Measurements from ENCODE around the gene PGGHG. TPM values are rescaled to one million over a fixed set of nuclear protein-coding genes. Genes with fewer than 3 reads are reported as not detected.
"Not testable (repeated sequence)": the region's sequence is repeated elsewhere in the genome, so short reads cannot be mapped to it uniquely, and the experiment has no call there.

The PGGHG gene
- polyA plus RNA-seq, 1 donor (not counting 4 experiments of a cell fraction or from before 2014, with no cell fraction given), result 4.3 TPM

GRCh38 chr11:313304-313786, 24.4 kb downstream of the PGGHG start:
- H3K79me2 ChIP-seq (ENCODE audit: control insufficient read depth, insufficient read depth, low read length), result peaks cover 14% of the 10 kb centered on the region
- H3K4me1 ChIP-seq (ENCODE audit: control insufficient read depth, extremely low read depth, insufficient read depth, low read length), result peaks cover 48% of the 10 kb centered on the region

GRCh38 chr11:313787-314553, 25.0 kb downstream of the PGGHG start, which contains the start of gene IFITM1:
Gene IFITM1 (plus strand): TSS chr11:314040. CDS start chr11:314171, 131 bp downstream.
- Histone ChIP-seq H3K4me1 (ENCODE audit: control insufficient read depth, extremely low read depth, insufficient read depth, low read length) (peaks cover 46% of the 10 kb centered on the region), H3K9me3 (ENCODE audit: control insufficient read depth, low read depth, low read length) (no peaks in the 10 kb centered on the region), H3K79me2 (ENCODE audit: control insufficient read depth, insufficient read depth, low read length) (peaks cover 14% of the 10 kb centered on the region), H3K27ac (ENCODE audit: control insufficient read depth, insufficient read depth, low read length) (peak within 1 kb of the TSS; percentile 74), H3K9ac (ENCODE audit: control insufficient read depth, extremely low read depth, insufficient read depth, low read length) (peak within 1 kb of the TSS; percentile 74), H3K9me1 (ENCODE audit: control insufficient read depth, extremely low read depth, insufficient read depth, low read length) (no peaks in the 10 kb centered on the region), H3K27me3 (ENCODE audit: control insufficient read depth, extremely low read depth, insufficient read depth, low read length) (peaks cover 30% of the 10 kb centered on the region), H3K4me2 (ENCODE audit: control insufficient read depth, extremely low read depth, insufficient read depth, low read depth, low read length) (peak within 1 kb of the TSS; percentile 85), H3K4me3 (ENCODE audit: control insufficient read depth in 2 of 3, extremely low read depth in 1 of 3, insufficient read depth in 2 of 3, low read depth in 1 of 3, low read length in 3 of 3) (peak within 1 kb of the TSS; percentile 50 to 85 (median 73)), H2AFZ (ENCODE audit: control insufficient read depth, low read length) (peak within 1 kb of the TSS; percentile 58), H4K20me1 (ENCODE audit: control insufficient read depth, extremely low read depth, insufficient read depth, low read length) (no peaks in the 10 kb centered on the region), H3K36me3 (ENCODE audit: control insufficient read depth in 2 of 2, extremely low read depth in 1 of 2, insufficient read depth in 2 of 2, low read length in 2 of 2) (peaks cover 0 to 5% of the 10 kb centered on the region in 2 experiments)
- no peak for DNase-seq (ENCODE audit: low read depth, low spot score)
- no peak for TF ChIP-seq EZH2 (IDR thresholded peaks at IDR 0.05; ENCODE audit: low read length)
- TF ChIP-seq CTCF (optimal IDR thresholded peaks at IDR 0.05 in 1 of 3, IDR thresholded peaks at IDR 0.05 in 1 of 3, conservative IDR thresholded peaks at IDR 0.05 in 1 of 3; ENCODE audit: extremely low read depth in 1 of 3, insufficient read depth in 2 of 3, low read length in 3 of 3), result no peak
- peak; percentile 83 for FAIRE-seq
- dilution Hi-C loops (cut with MboI; ENCODE audit: extremely low pct_ligation_motif_present, low sequenced_read_pairs), result no loop called here

More at GRCh38 chr11:313304-313786, 24.4 kb downstream of the PGGHG start:
- Histone ChIP-seq H3K4me3 (ENCODE audit: control insufficient read depth in 2 of 3, extremely low read depth in 1 of 3, insufficient read depth in 2 of 3, low read depth in 1 of 3, low read length in 3 of 3) (peak overlapping the region in 2 of 3 experiments; percentile 73 to 85), H3K36me3 (ENCODE audit: control insufficient read depth in 2 of 2, extremely low read depth in 1 of 2, insufficient read depth in 2 of 2, low read length in 2 of 2) (peaks cover 0 to 5% of the 10 kb centered on the region in 2 experiments), H3K9me1 (ENCODE audit: control insufficient read depth, extremely low read depth, insufficient read depth, low read length) (no peaks in the 10 kb centered on the region), H3K27me3 (ENCODE audit: control insufficient read depth, extremely low read depth, insufficient read depth, low read length) (peaks cover 30% of the 10 kb centered on the region), H3K27ac (ENCODE audit: control insufficient read depth, insufficient read depth, low read length) (peak overlapping the region; percentile 74), H2AFZ (ENCODE audit: control insufficient read depth, low read length) (peak overlapping the region; percentile 30), H3K9me3 (ENCODE audit: control insufficient read depth, low read depth, low read length) (no peaks in the 10 kb centered on the region), H3K4me2 (ENCODE audit: control insufficient read depth, extremely low read depth, insufficient read depth, low read depth, low read length) (peak overlapping the region; percentile 85), H3K9ac (ENCODE audit: control insufficient read depth, extremely low read depth, insufficient read depth, low read length) (peak overlapping the region; percentile 74), H4K20me1 (ENCODE audit: control insufficient read depth, extremely low read depth, insufficient read depth, low read length) (no peaks in the 10 kb centered on the region)
- no peak for TF ChIP-seq CTCF (optimal IDR thresholded peaks at IDR 0.05 in 1 of 3, IDR thresholded peaks at IDR 0.05 in 1 of 3, conservative IDR thresholded peaks at IDR 0.05 in 1 of 3; ENCODE audit: extremely low read depth in 1 of 3, insufficient read depth in 2 of 3, low read length in 3 of 3)
- no peak for TF ChIP-seq EZH2 (IDR thresholded peaks at IDR 0.05; ENCODE audit: low read length)
- FAIRE-seq (no peak), DNase-seq (ENCODE audit: low read depth, low spot score) (no peak)
- dilution Hi-C loops (cut with MboI; ENCODE audit: extremely low pct_ligation_motif_present, low sequenced_read_pairs), result no loop called here

GRCh38 chr11:314554-314875, 25.6 kb downstream of the PGGHG start:
- Histone ChIP-seq H3K4me3 (ENCODE audit: control insufficient read depth in 2 of 3, extremely low read depth in 1 of 3, insufficient read depth in 2 of 3, low read depth in 1 of 3, low read length in 3 of 3) (peak overlapping the region; percentile 50 to 85 (median 73)), H3K4me1 (ENCODE audit: control insufficient read depth, extremely low read depth, insufficient read depth, low read length) (peaks cover 42% of the 10 kb centered on the region), H3K9ac (ENCODE audit: control insufficient read depth, extremely low read depth, insufficient read depth, low read length) (peak overlapping the region; percentile 74), H3K27me3 (ENCODE audit: control insufficient read depth, extremely low read depth, insufficient read depth, low read length) (peaks cover 30% of the 10 kb centered on the region), H3K79me2 (ENCODE audit: control insufficient read depth, insufficient read depth, low read length) (peaks cover 17% of the 10 kb centered on the region), H3K4me2 (ENCODE audit: control insufficient read depth, extremely low read depth, insufficient read depth, low read depth, low read length) (peak overlapping the region; percentile 85)
- H3K9me1 ChIP-seq (ENCODE audit: control insufficient read depth, extremely low read depth, insufficient read depth, low read length); dilution Hi-C loops (cut with MboI; ENCODE audit: extremely low pct_ligation_motif_present, low sequenced_read_pairs); H3K27ac ChIP-seq (ENCODE audit: control insufficient read depth, insufficient read depth, low read length); H3K9me3 ChIP-seq (ENCODE audit: control insufficient read depth, low read depth, low read length); H2AFZ ChIP-seq (ENCODE audit: control insufficient read depth, low read length); H4K20me1 ChIP-seq (ENCODE audit: control insufficient read depth, extremely low read depth, insufficient read depth, low read length); H3K36me3 ChIP-seq (ENCODE audit: control insufficient read depth in 2 of 2, extremely low read depth in 1 of 2, insufficient read depth in 2 of 2, low read length in 2 of 2); FAIRE-seq; DNase-seq (ENCODE audit: low read depth, low spot score): not testable (repeated sequence)

Measured in keratinocyte (primary cell).